Sciatic nerve (tissue), 1 donor: ENCODE measurements around the gene OR9I1. TPM values are rescaled to one million over a fixed set of nuclear protein-coding genes. Genes with fewer than 3 reads are reported as not detected.

Experiments
- total RNA-seq: library from RNA; stranded (reverse); fragmentation: NEBNext Ultra II Directional; extraction: Animal tissue kit (Norgen Biotek cat#: 25700); gene quantifications from one replicate; pipeline ENCODE4 v1.2.1, GENCODE V29; 2021
- donor health status: DM: no; HTN: no; CAD: no.

The OR9I1 gene
- total RNA-seq, 1 donor from 2014 or later: not detected

Other genes with a start within 250 kb of the OR9I1 start
- not detected for gene OR9Q1, start 101.6 kb downstream of the OR9I1 start, total RNA-seq
- not detected for gene OR6Q1, start 94.6 kb downstream of the OR9I1 start, total RNA-seq
- not detected for gene OR9Q2, start 63.5 kb upstream of the OR9I1 start, total RNA-seq
- not detected for gene OR1S2, start 78.6 kb upstream of the OR9I1 start, total RNA-seq
- gene OR1S1, start 87.2 kb upstream of the OR9I1 start, total RNA-seq: not detected
- gene OR10Q1, start 103.4 kb upstream of the OR9I1 start, total RNA-seq: not detected
- gene OR10W1, start 142.7 kb upstream of the OR9I1 start, total RNA-seq: not detected
- not detected for gene OR5B17, start 233.5 kb upstream of the OR9I1 start, total RNA-seq